Liver (tissue), 9 donors: Measurements from ENCODE around the gene EBLN2. TPM values are rescaled to one million over a fixed set of nuclear protein-coding genes. Genes with fewer than 3 reads are reported as not detected.

Source experiments
- DNase-seq: peaks from one replicate; pipeline ENCODE4 v3.0.0-alpha.2; 2017; ENCODE audit warnings: low spot score
- H3K27ac ChIP-seq, 2 donors: one replicate each; pipeline ENCODE4 v1.7.0; 2013; ENCODE audit warnings: inconsistent platforms in 2 of 2, low read length in 2 of 2, control low read depth in 1 of 2, low read depth in 1 of 2, mild to moderate bottlenecking in 1 of 2
- H3K27me3 ChIP-seq, 4 donors: one replicate each; pipeline versions ENCODE4 v1.6.1 to v1.7.0; 2013; ENCODE audit warnings: low read length in 3 of 4, inconsistent platforms in 1 of 4, mild to moderate bottlenecking in 1 of 4, moderate library complexity in 1 of 4; ENCODE audit not compliant: control insufficient read depth in 4 of 4, insufficient read depth in 4 of 4
- H3K36me3 ChIP-seq, 4 donors: one replicate each; pipeline versions ENCODE4 v1.6.1 to v1.7.0; 2013; ENCODE audit warnings: low read length in 3 of 4, mild to moderate bottlenecking in 3 of 4, low read depth in 1 of 4, moderate library complexity in 1 of 4; ENCODE audit not compliant: control insufficient read depth in 4 of 4, insufficient read depth in 3 of 4
- H3K4me1 ChIP-seq, 4 donors: one replicate each; pipeline versions ENCODE4 v1.6.1 to v1.7.0; 2013; ENCODE audit warnings: low read length in 3 of 4, mild to moderate bottlenecking in 3 of 4, moderate library complexity in 1 of 4; ENCODE audit not compliant: control insufficient read depth in 4 of 4, insufficient read depth in 4 of 4
- H3K4me3 ChIP-seq, 3 donors: one replicate each; pipeline versions ENCODE4 v1.6.1 to v1.7.0; 2013; ENCODE audit warnings: low read length in 3 of 3, control low read depth in 1 of 3, low read depth in 1 of 3, mild to moderate bottlenecking in 1 of 3
- H3K9ac ChIP-seq, 2 donors: one replicate each; pipeline ENCODE4 v1.7.0; 2013; ENCODE audit warnings: low read length in 2 of 2, mild to moderate bottlenecking in 2 of 2, moderate library complexity in 2 of 2, control low read depth in 1 of 2, low read depth in 1 of 2
- H3K9me3 ChIP-seq, 4 donors: one replicate each; pipeline versions ENCODE4 v1.6.1 to v1.7.0; 2013; ENCODE audit warnings: low read length in 3 of 4; ENCODE audit not compliant: control insufficient read depth in 4 of 4
- ATF3 ChIP-seq: IDR thresholded peaks from 2 replicates; pipeline ENCODE4 v1.6.1; 2016; ENCODE audit warnings: antibody characterized with exemption
- CTCF ChIP-seq: fragments of 150-350 bp; IDR thresholded peaks from 2 replicates; pipeline ENCODE4 v1.5.1; 2017; ENCODE audit warnings: improper control_type of control experiment, low read depth, low read length; ENCODE audit not compliant: missing input control
- EGR1 ChIP-seq, 2 donors: IDR thresholded peaks; 2 replicates each; pipeline ENCODE4 v1.6.1; 2016 to 2018; ENCODE audit warnings: antibody characterized with exemption in 2 of 2, low read depth in 2 of 2
- FOXA1 ChIP-seq: IDR thresholded peaks from 2 replicates; pipeline ENCODE4 v1.6.1; 2016; ENCODE audit warnings: antibody characterized with exemption
- FOXA2 ChIP-seq: IDR thresholded peaks from 2 replicates; pipeline ENCODE4 v1.6.1; 2016; ENCODE audit warnings: antibody characterized with exemption
- GABPA ChIP-seq, 2 donors: IDR thresholded peaks in 1 of 2; conservative IDR thresholded peaks in 1 of 2; 2 replicates each; pipeline ENCODE4 v1.6.1; 2016; ENCODE audit warnings: antibody characterized with exemption in 2 of 2, mild to moderate bottlenecking in 1 of 2, moderate library complexity in 1 of 2
- HNF4G ChIP-seq: IDR thresholded peaks from 2 replicates; pipeline ENCODE4 v1.6.1; 2016; ENCODE audit warnings: antibody characterized with exemption
- JUND ChIP-seq, 2 donors: IDR thresholded peaks; 2 replicates each; pipeline ENCODE4 v1.6.1; 2016; ENCODE audit warnings: antibody characterized with exemption in 2 of 2
- MAX ChIP-seq: IDR thresholded peaks from 2 replicates; pipeline ENCODE4 v1.6.1; 2016; ENCODE audit warnings: antibody characterized with exemption
- RAD21 ChIP-seq, 2 donors: IDR thresholded peaks; 2 replicates each; pipeline ENCODE4 v1.6.1; 2016; ENCODE audit warnings: antibody characterized with exemption in 2 of 2, mild to moderate bottlenecking in 2 of 2
- REST ChIP-seq: IDR thresholded peaks from 2 replicates; pipeline ENCODE4 v1.6.1; 2016; ENCODE audit warnings: antibody characterized with exemption, mild to moderate bottlenecking
- RXRA ChIP-seq, 2 donors: IDR thresholded peaks; 2 replicates each; pipeline ENCODE4 v1.6.1; 2017 to 2018; ENCODE audit warnings: antibody characterized with exemption in 2 of 2, mild to moderate bottlenecking in 1 of 2
- SP1 ChIP-seq: IDR thresholded peaks from 2 replicates; pipeline ENCODE4 v1.6.1; 2018; ENCODE audit warnings: antibody characterized with exemption, mild to moderate bottlenecking
- TAF1 ChIP-seq: conservative IDR thresholded peaks from 2 replicates; pipeline ENCODE4 v1.6.1; 2016; ENCODE audit warnings: antibody characterized with exemption, mild to moderate bottlenecking
- YY1 ChIP-seq: IDR thresholded peaks from 2 replicates; pipeline ENCODE4 v1.6.1; 2016; ENCODE audit warnings: antibody characterized with exemption, mild to moderate bottlenecking
- ZBTB33 ChIP-seq: IDR thresholded peaks from 2 replicates; pipeline ENCODE4 v1.6.1; 2016; ENCODE audit warnings: antibody characterized with exemption
- WGBS: extraction: QIAGEN DNeasy Blood & Tissue Kit; methylation state at CpG from one replicate; pipeline ENCODE4 v1.1.7; 2013; 5-methylcytosine and 5-hydroxymethylcytosine counted together
- polyA plus RNA-seq, 2 donors: library from polyadenylated mRNA; stranded (reverse) in 1 of 2; unstranded in 1 of 2; fragments of 200-250 nt in 1 of 2; fragments of >200 nt in 1 of 2; fragmentation: Nextera tagmentation in 1 of 2; extraction: Ambion mirVana in 1 of 2; gene quantifications; one replicate each; pipeline versions ENCODE4 v1.2.1 to v1.2.3, GENCODE V29; 2013 to 2015
- total RNA-seq, 2 donors: library from RNA; depleted of rRNA; stranded (reverse); fragments of >200 nt; gene quantifications; one replicate each; pipeline ENCODE4 v1.2.3, GENCODE V29; 2014
- donor health status: healthy.
- donor health status: healthy.
- donor health status: healthy.
- donor health status: healthy.
- donor health status: healthy.

EBLN2 gene
- total and polyA plus RNA-seq, 4 donors, result 0.31 to 7.2 (median 2.0) TPM

GRCh38 chr3:73069187-73069586 lies 7.7 kb downstream of the EBLN2 start:
- 94% methylated on average over 5 of the region's 5 CpGs for WGBS
- no peaks in the 10 kb centered on the region for H3K9me3 ChIP-seq
- no peaks in the 10 kb centered on the region for H3K4me1 ChIP-seq
- TF ChIP-seq SP1, result no peak
- no peak for TF ChIP-seq ATF3
- no peak for TF ChIP-seq MAX
- no peak for TF ChIP-seq RAD21 (IDR thresholded peaks at IDR 0.05)
- no peak for TF ChIP-seq FOXA1
- TF ChIP-seq REST, result no peak
- TF ChIP-seq ZBTB33, result no peak
- no peak for TF ChIP-seq HNF4G
- TF ChIP-seq JUND (IDR thresholded peaks at IDR 0.05), result no peak
- TF ChIP-seq FOXA2, result no peak
- TF ChIP-seq TAF1, result no peak
- no peak for TF ChIP-seq YY1
- no peak for TF ChIP-seq GABPA (IDR thresholded peaks at IDR 0.05 in 1 of 2, conservative IDR thresholded peaks at IDR 0.05 in 1 of 2)
- TF ChIP-seq CTCF, result no peak
- no peak for TF ChIP-seq EGR1 (IDR thresholded peaks at IDR 0.05; ENCODE audit: low read depth in 2 of 2)
- no peak for TF ChIP-seq RXRA (IDR thresholded peaks at IDR 0.05)
- H3K36me3 ChIP-seq, result peaks cover 2 to 22% (median 15%) of the 10 kb centered on the region in 4 donors
- DNase-seq, result no peak
- no peak overlapping the region for H3K4me3 ChIP-seq
- H3K9ac ChIP-seq, result no peak overlapping the region
- H3K27ac ChIP-seq, result no peak overlapping the region
- H3K27me3 ChIP-seq, result no peaks in the 10 kb centered on the region
